ENCODE results near the gene MRO.
"Not testable (repeated sequence)": the region's sequence is repeated elsewhere in the genome, so short reads cannot be mapped to it uniquely, and the experiment has no call there.

The MRO gene

GRCh38 chr18:50790948-50791347, 28.9 kb downstream of the MRO start:
- no peak for FAIRE-seq

DNA sequence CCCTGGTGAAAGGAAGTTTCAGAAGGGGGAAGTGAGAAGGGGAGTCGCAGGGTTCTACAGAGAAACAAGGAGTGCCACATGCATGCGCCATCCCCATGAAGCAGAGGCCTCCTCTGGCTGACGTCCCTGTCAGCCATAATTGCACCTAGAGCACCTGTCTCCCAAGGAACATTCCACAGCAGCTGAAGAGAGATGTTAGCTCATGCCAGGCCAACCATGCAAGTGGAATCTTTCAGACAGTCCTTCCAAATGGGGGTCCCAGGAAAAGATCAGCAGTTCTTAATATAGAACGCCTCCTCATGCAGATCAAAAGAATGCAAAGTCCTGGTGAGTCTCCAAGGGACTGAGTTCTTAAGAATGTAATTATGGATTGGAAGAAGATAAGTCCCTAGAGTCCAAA, 29.6 kb downstream of the MRO start:
- no peak for FAIRE-seq

GRCh38 chr18:50788284-50788683, 31.5 kb downstream of the MRO start:
- FAIRE-seq: no peak

DNA sequence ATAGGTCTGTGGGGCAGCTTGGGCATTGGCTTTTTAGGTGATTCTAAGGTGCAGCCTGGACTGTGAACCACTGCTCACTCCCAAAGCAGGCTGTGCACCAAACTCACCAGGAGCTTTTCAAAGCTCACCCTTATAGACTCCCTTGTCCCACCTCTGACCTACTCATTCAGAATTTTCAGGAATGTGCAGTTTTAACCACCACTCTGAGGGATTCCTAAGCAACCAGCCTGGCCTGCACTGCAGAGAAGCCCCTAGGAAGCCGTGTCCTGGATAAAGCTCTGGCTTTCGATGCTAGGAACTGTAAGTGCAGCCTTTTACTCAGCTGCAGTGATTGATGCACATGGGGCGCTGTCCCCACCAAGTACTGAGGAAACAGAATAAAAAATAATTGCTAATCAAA, 33.0 kb downstream of the MRO start:
- FAIRE-seq: no peak

DNA sequence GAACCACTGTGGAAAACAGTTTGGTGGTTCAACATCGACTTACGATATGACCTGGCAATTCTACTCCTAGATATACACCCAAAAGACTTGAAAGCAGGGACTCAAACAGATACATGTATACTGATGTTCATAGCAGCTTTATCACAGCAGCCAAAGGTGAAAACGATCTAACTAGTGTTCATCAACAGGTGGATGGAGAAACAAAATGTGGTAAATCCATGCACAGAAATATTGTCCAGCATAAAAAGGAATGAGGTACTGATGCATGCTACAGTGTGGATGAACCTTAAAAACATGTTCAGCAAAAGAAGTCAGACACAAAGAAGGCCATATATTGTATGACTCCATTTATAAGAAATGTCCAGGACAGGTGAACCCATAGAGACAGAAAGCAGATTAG, 36.3 kb downstream of the MRO start:
- no peak for FAIRE-seq

GRCh38 chr18:50779021-50779420, 40.8 kb downstream of the MRO start:
- not testable (repeated sequence) for FAIRE-seq

- FAIRE-seq: no peak
Measured at GRCh38 chr18:50776383-50776782, 43.4 kb downstream of the MRO start.

DNA sequence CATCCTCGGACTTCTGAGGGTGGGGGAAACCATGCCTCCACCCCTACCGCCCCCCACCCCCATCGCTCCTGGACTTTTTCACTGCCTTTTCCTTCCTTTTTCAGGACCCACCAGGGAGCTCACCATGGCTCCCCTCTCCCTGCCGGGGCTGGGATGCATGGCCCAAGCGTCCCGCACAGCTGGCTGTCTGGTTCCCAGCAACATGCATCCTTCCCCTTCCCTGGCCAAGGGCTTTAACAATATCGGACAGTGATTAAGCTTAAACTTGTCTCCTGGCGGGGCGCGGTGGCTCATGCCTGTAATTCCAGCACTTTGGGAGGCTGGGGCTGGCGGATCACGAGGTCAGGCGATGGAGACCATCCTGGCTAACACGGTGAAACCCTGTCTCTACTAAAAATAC, 44.1 kb downstream of the MRO start:
- no peak for FAIRE-seq

- FAIRE-seq: no peak
Measured at GRCh38 chr18:50775207-50775606, 44.6 kb downstream of the MRO start.

DNA sequence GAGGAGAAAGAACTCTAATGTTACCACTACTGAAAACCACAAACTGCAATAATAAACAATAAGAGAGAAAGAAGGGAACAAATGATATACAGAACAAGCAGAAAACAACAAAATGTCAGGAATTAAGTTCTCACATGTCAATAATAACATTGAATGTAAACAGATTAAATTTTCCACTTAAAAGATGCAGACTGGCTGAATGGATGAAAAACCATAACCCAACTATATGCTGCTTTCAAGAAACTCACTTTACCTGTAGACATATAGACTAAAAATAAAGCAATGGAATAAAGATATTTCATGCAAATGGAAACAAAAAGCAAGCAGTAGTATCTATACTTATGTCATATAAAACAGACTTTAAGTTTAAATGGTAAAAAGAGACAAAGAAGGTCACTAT, 50.4 kb downstream of the MRO start:
- FAIRE-seq: no peak

DNA sequence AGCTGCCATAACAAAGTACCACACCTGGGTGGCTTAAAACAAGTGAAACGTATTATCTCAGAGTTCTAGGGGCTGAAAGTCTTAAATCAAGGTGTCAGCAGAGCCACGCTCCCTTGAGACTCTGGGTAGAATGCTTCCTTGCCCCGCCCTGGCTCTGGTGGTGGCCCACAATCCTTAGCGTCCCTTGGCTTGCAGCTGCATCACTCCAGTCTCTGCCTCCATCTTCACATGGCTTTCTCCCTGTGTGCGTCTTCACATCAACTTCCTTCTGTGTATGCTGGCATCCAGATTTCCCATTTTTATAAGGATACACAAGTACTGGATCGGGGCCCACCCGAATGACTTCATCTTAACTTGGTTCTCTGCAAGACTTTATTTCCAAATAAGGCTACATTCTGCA, 62.5 kb downstream of the MRO start:
- no peak for FAIRE-seq

GRCh38 chr18:50754297-50754696, 65.5 kb downstream of the MRO start:
- no peak for FAIRE-seq

DNA sequence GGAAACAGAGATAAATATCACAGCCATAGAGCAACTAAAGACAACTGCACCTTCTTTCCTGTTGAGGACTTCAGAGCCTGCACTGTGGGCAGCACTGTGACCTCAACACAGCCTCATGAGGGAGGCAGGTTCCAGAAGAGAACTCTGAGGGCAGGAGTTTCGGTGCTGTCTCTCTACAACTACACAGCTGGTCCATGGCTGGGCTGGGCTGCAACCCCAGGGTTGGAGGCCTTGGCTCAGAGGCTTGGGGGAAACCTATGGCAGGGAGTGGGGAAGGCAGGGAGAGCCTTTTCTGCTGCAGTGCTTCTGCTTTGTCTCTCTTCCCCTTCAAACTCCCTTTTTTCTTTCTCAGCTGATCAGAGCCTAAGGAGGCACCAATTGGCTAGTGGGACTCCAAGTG, 66.5 kb downstream of the MRO start:
- FAIRE-seq: no peak

- no peak for FAIRE-seq
Measured at GRCh38 chr18:50751947-50752346, 67.9 kb downstream of the MRO start.

GRCh38 chr18:50751490-50751889, 68.3 kb downstream of the MRO start:
- FAIRE-seq: no peak

DNA sequence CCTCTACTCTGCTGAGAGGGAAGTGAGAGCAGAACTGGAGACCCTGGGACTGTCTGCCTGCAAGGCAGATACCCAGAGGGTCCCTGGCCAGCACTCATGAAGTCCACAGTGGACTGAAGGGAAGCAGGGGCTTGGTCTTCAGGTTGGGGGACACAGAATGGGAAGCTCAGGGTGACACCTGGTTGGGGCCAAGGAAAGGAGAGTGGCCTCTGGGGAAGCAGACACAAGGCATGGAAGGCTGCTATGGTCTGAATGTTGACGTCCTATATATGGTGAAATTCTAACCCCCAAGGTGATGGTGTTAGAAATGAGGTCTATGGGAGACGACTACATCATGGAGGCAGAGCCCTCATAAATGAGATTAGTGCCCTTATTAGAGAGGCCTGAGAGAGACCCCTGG, 69.3 kb downstream of the MRO start:
- FAIRE-seq: no peak

GRCh38 chr18:50749945-50750344, 69.9 kb downstream of the MRO start:
- FAIRE-seq: no peak

DNA sequence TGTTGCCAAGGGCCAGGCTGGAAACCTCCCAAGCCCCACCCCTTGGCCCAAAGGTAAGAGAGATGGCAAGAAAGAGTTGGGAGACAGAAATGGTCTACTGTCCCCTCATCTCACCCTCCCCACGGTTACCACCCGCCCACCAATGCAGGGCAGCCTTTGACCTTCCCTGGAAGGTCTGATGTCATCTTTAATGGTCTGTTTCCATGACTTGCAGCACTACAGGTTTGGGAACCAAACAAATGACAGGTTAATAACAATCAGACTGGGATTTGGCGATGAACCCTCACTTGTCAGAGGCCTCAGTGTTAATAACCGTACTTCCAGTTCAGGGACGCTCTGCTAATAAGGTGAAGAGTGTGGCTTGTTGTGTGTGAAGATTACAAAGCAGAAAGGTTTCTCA, 70.4 kb downstream of the MRO start:
- no peak for FAIRE-seq

DNA sequence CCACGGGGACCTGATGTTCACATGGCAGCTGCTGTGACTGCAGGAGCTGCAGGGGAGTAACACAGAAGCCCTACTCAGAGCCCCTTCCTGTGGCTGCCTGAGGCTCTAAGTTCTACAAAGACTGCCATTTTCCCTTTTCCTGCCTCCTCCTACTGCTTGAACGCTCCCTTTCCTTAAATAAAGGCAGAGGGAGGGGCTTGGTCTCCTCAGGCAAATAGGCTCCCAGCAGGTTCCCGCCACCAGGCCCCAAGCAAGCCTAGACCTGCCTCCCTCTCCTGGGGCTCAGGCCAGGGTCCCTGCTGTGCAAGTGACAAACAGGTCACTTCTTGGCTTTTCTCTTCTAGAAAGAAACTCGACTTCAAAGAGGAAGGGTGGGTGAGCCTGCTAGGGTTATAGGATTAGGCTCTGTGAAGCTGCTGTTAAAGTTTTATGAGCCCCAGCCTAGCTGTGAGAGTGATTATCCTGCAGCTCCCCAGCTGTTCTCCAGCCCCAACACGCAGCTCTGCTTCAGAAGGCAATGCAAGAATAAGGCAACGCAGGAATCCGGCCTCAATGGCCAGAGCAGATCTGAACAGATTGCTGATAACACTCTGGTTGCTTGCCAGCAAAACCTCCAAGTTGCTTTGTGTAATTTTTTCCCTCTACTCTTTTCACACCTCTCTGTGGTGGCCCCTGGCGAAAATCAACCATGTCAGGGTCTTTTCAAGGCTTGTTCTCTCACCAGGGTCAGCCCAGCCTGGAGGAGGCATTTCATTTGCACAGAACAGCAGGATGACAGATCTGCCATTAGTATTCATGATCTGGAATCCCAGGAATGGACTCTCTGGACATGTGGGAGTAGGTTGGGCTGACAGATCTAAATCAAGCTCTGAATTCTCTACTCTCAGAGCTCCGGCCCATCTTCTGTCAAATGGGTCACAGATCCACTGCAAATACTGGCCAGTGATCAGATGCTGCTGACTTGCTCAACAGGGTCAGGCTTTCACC, 71.3 kb downstream of the MRO start:
- no peak for FAIRE-seq

- no peak for FAIRE-seq
Measured at GRCh38 chr18:50747849-50748242, 72.0 kb downstream of the MRO start.

DNA sequence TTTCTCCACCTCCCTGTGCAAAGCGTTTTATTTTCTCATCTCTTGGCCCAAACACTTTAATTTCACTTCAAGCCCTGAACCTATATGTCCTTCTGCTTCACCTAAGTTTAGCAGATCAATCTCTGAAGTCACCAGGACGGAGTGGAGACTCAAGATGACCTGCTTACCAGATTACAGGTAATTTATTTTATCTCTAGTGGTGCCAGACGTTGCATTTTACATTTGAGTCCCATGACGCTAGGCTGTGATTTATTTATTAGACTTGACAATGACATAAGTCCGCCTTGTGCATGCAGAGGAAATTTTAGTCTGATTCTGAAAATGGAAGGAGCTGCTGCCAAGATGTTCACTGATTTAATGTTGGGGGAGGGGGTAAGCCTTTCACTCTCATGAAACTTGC, 73.9 kb downstream of the MRO start:
- FAIRE-seq: no peak

Measured in TTC549 (cell line).